Fibroblast of pulmonary artery (primary cell): ENCODE results near the gene ATR.
"Not testable (repeated sequence)": the region's sequence is repeated elsewhere in the genome, so short reads cannot be mapped to it uniquely, and the experiment has no call there.

Source experiments
- DNase-seq: peaks from one replicate; pipeline ENCODE4 v3.0.0-alpha.2; 2010; ENCODE audit warnings: low read depth
- H3K4me3 ChIP-seq: replicated peaks from 2 replicates; pipeline ENCODE4 v1.5.1; 2011; ENCODE audit warnings: low read depth, mild to moderate bottlenecking, control low read depth, low read length, moderate library complexity
- TF ChIP-seq, protein P1 (sequence below): IDR thresholded peaks from 2 replicates; pipeline ENCODE4 v1.5.1; 2011; ENCODE audit warnings: mild to moderate bottlenecking, control low read depth, low read length, inconsistent platforms; ENCODE audit errors: missing control alignments

ATR gene

DNA sequence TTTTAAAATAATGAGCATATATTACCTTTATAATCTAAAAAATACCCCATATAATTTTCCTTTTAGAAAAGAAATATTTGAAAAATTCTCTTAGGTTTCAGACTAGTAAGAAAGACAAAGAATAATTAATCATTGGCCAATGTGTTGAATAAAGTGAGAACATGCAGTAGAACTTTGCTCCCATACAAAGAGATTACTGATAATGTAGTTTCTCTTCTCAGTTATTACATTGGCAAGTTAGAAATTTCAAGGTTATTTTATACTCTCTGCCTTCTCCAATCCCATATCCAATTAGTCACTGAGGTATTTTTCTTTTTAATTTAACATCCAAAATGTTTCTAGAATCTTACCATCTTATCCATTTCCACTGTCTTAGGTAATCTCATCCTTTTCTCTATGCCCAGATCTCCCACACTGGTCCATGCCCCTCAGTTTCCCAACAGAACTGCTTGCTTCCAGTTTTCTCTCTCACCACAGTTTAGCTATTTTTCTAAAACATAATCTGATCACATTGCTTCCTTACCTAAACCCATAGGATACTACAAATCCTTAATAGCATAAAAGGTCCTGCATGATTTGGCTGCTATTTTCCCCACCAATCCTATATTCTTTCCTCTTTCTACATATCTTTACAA lies 141.5 kb downstream of the ATR start:
- DNase-seq = no peak
- no peak overlapping the region for H3K4me3 ChIP-seq
- TF ChIP-seq, protein P1, sequence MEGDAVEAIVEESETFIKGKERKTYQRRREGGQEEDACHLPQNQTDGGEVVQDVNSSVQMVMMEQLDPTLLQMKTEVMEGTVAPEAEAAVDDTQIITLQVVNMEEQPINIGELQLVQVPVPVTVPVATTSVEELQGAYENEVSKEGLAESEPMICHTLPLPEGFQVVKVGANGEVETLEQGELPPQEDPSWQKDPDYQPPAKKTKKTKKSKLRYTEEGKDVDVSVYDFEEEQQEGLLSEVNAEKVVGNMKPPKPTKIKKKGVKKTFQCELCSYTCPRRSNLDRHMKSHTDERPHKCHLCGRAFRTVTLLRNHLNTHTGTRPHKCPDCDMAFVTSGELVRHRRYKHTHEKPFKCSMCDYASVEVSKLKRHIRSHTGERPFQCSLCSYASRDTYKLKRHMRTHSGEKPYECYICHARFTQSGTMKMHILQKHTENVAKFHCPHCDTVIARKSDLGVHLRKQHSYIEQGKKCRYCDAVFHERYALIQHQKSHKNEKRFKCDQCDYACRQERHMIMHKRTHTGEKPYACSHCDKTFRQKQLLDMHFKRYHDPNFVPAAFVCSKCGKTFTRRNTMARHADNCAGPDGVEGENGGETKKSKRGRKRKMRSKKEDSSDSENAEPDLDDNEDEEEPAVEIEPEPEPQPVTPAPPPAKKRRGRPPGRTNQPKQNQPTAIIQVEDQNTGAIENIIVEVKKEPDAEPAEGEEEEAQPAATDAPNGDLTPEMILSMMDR = no peak

DNA sequence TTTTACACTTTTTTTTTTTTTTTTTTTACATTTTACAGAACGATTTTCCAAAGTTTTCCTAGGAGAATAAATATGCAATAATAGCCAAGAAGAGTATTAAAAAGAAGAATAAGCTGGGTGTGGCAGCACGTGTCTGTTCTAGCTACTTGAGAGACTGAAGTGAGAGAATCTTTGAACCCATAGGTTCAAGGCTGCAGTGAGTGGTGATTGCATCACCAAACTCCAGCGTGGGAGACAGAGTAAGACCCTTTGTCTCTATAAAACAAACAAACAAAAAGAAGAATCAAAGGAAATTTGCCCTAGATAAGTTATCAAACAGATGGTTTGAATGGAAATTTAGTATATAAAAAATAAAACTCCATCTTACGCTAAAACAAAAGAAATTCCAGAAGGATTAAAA lies 144.0 kb downstream of the ATR start:
- TF ChIP-seq, protein P1 = no peak
- no peak overlapping the region for H3K4me3 ChIP-seq
- DNase-seq = peak; percentile 40

DNA sequence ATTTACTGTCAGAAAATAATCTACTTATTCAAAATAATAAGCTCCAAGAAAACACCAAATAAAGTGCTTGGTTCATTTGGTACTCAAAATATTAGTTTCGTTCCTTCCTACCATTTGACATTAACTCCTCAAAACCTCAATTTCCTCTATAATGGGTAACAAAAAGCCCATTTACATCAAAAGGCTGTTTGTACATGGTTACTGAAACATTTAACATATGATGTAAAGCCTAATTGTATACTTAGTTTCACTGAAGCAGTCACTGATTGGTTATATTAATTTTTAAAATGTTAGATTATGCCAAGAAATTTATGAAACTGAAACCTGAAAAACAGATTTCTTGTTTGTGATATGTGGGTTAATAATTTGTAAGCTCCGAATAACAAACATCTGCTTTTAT lies 145.4 kb downstream of the ATR start:
- no peak for DNase-seq
- no peak overlapping the region for H3K4me3 ChIP-seq
- TF ChIP-seq, protein P1 = no peak

DNA sequence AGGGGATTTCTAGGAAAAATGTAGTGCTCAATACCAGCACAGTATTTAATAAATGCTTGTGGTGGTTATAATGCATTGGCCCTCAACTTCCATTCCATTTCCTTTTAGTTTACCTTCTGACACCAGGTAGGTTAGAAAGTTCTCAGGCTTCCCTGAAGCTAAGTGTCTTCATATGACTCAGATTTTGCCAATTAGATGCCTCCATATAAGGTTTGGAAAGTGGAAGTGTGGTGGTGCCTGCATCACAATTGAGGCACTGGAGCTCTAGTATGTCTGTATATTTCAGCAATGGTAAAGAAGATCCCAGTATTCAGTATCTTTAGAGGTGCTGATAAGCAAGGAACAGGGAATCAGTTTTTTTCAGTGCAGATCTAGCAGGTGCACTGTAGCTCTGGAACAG lies 149.0 kb downstream of the ATR start:
- DNase-seq = no peak
- H3K4me3 ChIP-seq = no peak overlapping the region
- TF ChIP-seq, protein P1 = no peak

DNA sequence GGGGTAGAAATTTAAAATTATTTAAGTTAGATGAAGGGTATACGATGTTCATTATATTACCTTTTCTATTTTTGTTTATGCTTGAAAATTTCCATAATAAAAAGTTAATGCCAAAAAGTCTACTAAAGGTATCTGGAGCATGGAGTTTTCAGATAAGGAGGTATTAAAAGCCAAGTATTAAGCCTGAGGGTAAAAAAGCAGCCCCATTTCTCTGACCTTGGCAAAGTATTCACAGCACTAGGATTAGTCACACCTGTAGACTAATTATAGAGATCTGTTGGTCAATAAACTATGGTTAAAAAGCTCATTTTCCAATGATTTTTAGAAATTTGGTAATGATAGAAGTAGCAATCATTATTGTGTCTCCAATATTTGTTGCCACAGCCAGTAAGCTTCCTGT lies 153.8 kb downstream of the ATR start:
- no peak for DNase-seq
- TF ChIP-seq, protein P1 = no peak
- H3K4me3 ChIP-seq = no peak overlapping the region

DNA sequence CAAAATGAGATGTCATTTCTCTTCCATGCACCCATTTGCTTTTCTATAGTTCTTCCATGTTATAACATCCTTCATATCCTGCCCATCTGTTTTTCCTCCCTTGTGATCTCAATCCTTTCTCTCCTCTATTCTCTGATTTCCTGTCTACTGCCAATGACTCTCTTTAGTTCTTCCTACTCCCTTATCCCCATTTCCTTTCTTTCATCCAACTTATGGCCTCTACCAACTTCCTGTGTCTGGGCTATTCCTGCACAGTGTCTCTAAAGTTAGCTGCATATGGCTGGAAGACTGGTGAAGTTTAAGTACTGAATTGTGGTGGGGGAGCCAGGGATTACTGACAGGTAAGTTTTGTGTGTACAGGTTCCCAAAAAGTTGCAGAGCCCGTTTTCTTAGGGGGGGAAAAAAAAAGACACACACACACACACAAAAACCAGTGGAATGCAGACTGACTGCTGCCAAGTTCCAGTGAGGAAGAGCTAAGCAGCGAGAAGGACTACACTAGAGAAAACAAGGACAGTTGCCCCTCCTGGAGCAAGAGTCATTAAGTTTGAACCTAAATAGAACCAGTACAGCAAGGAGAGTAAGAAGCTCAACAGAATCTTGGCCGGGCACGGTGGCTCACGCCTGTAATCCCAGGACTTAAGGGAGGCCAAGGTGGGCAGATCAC lies 159.5 kb downstream of the ATR start:
- no peak overlapping the region for H3K4me3 ChIP-seq
- TF ChIP-seq, protein P1 = no peak
- peak; percentile 13 for DNase-seq

DNA sequence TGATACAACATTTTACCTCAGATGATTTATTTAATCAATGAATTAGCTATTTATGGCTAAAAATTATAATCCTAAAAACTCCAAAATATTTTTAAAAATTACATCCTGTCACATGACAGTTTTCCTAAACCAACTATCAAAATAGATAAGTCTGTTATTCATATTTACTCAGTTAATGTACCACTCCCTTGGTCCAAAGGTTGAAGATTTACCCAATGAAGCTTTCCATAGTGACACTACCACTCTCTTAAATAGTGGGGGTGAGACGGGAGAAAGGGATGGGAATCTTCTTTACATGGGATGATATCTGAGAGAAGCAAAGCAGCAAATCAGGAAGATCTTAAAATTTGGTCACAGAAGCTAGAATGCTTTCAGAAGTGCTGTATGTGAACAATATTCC lies 161.2 kb downstream of the ATR start:
- DNase-seq = no peak
- H3K4me3 ChIP-seq = no peak overlapping the region
- TF ChIP-seq, protein P1 = no peak

DNA sequence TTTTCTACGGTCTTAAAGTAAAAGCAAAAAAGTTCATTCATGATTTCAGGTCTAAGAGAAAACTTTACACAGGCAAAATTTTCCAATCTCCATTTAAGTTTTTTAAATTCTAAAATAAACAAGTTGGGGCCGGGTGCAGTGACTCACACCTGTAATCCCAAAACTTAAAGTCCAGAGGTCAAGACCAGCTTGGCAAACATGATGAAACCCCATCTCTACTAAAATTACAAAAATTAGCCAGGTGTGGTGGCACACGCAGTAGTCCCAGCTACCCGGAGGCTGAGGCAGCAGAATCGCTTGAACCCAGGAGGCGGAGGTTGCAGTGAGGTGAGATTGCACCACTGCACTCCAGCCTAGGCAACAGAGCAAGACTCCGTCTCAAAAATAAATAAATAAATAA lies 178.0 kb downstream of the ATR start:
- H3K4me3 ChIP-seq, DNase-seq: not testable (repeated sequence)
